Measurements from ENCODE around the gene TSPAN18.

Gene TSPAN18

DNA sequence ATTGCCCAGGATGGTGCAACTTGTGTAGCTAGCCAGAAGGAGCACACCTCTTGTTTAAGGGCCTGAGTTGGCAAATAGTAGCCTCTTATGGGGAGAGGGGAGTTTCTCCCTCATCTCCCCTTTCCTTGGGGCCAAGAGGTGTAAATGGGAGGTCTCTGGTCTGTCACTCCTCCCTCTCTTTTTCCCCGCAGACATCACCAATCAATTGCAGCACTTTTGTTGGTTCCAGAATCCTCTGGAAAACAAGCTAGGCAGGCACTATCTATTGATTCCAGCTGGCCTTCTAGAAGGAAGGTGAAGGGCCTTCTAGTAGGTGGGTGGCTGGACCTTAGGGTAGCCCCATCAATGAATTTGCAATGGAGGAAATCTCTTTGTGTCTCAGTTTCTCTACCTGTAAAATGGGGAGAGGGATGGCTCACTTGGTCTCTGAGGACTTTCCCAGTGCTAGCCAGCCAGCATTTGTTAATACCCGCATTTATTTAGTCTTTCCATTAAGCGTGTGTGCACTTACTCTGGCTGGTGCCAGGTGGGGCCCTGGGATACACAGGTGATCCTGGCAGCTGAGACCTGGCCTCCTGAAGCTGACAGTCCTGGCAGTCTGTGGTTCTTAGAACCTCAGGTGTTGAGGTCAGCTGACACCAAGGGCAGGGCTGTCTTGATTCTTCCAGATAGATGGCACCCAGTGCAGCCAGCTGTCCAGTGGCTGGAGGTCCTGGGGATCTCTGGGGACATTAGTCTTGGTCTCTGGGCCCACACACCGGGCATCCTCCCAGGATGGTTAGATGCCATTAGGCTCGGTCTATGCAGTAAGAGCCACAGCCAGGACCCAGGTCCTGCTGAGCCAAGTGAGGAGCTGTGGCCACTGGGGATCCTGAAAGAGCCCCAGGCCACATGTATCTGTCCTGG, 51.7 kb downstream of the TSPAN18 start:
- Histone ChIP-seq H3K9me3 (ENCODE audit: insufficient read depth, low read length) (no peaks in the 10 kb centered on the region), H3K4me3 (ENCODE audit: insufficient read length, low read depth) (no peak overlapping the region), H3K27me3 (ENCODE audit: insufficient read depth, insufficient read length) (no peaks in the 10 kb centered on the region), H3K9ac (ENCODE audit: insufficient read length, low read depth) (no peak overlapping the region), H3K4me1 (ENCODE audit: insufficient read depth, insufficient read length) (peaks cover 25% of the 10 kb centered on the region), H3K36me3 (ENCODE audit: insufficient read depth, insufficient read length, low read length) (peaks cover 29% of the 10 kb centered on the region)
- TF ChIP-seq SUZ12 (IDR thresholded peaks at IDR 0.05; ENCODE audit: extremely low read depth, insufficient read depth, insufficient read length) (no peak), YY1 (IDR thresholded peaks at IDR 0.05; ENCODE audit: insufficient read depth, insufficient read length) (no peak), ZNF274 (IDR thresholded peaks at IDR 0.05; ENCODE audit: low read depth, low read length) (no peak)
- no peak for DNase-seq (ENCODE audit: low read depth, low spot score)

DNA sequence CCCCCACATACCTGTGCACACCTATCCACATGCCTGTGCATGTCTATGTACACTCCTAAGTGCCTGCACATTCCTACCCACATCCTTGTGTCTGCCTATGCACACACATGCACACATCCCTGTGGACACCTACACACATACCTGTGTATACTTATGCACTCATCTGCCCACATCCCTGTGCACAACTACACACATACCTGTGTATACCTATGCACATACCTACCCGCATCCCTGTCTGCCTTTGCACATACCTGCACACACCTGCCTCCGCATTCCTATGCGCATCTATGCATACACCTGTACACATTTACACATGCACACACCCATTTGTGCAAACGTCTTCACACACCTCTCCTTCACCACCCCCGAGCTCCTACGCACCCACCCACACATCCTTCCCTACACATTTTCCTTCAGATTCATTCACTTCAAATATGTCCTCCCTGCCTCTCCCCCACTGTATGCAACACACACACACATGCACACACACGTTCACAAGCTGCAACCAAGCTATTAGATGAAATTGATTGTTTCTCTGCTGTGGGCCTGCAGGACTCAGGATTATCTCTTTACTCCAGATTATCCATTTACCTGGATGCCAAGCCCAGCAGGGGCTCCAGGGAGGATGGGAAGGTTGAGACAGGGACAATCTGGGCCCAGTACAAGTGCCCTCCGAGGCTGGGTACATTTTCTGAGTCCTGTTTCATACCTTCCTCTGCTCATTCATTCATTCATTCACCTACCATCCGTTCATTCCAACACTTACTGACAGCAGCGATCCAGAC, 53.2 kb downstream of the TSPAN18 start:
- H3K36me3 ChIP-seq (ENCODE audit: insufficient read depth, insufficient read length, low read length): peaks cover 32% of the 10 kb centered on the region
- H3K4me1 ChIP-seq (ENCODE audit: insufficient read depth, insufficient read length): peaks cover 21% of the 10 kb centered on the region
- DNase-seq (ENCODE audit: low read depth, low spot score): no peak
- TF ChIP-seq SUZ12 (IDR thresholded peaks at IDR 0.05; ENCODE audit: extremely low read depth, insufficient read depth, insufficient read length) (no peak), ZNF274 (IDR thresholded peaks at IDR 0.05; ENCODE audit: low read depth, low read length) (no peak), YY1 (IDR thresholded peaks at IDR 0.05; ENCODE audit: insufficient read depth, insufficient read length) (no peak)
- H3K9me3 ChIP-seq (ENCODE audit: insufficient read depth, low read length): no peaks in the 10 kb centered on the region
- H3K9ac ChIP-seq (ENCODE audit: insufficient read length, low read depth): no peak overlapping the region
- no peaks in the 10 kb centered on the region for H3K27me3 ChIP-seq (ENCODE audit: insufficient read depth, insufficient read length)
- H3K4me3 ChIP-seq (ENCODE audit: insufficient read length, low read depth): no peak overlapping the region

DNA sequence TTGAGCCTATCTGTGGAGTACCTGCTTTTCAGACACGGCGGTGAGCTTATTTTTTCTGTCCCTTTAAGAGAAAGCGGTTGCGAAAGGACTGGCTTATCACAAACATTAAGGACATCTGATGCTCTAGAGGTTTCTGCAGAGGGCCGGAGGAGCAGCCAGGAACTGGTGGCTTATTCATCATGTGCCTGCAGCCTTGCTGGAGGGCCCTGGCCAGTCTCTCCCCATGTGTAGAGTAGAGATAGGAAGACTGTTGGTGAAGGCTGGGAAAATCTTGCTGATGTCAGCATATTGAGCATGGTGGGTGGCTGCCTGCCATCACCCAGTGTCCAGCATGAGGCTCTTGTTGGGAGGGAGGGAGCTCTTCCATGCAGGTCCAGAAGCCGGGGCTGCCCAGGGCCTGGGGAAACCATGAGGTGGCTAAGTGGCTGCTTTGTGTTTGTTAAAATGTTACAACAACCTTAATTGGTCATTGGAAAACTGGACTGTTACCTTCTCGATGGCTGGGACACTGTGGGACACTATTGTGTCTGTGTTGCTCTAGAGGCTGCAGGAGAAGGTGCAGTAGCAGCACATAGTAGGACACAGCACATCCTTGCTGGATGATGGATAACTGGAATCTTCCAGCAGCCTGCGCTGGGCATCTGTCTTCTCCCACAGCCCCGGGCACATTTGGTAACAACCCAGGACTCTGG, 54.3 kb downstream of the TSPAN18 start:
- TF ChIP-seq YY1 (IDR thresholded peaks at IDR 0.05; ENCODE audit: insufficient read depth, insufficient read length) (no peak), ZNF274 (IDR thresholded peaks at IDR 0.05; ENCODE audit: low read depth, low read length) (no peak)
- DNase-seq (ENCODE audit: low read depth, low spot score): no peak
- Histone ChIP-seq H3K36me3 (ENCODE audit: insufficient read depth, insufficient read length, low read length) (peaks cover 28% of the 10 kb centered on the region), H3K9me3 (ENCODE audit: insufficient read depth, low read length) (no peaks in the 10 kb centered on the region), H3K4me1 (ENCODE audit: insufficient read depth, insufficient read length) (peaks cover 27% of the 10 kb centered on the region), H3K9ac (ENCODE audit: insufficient read length, low read depth) (no peak overlapping the region), H3K4me3 (ENCODE audit: insufficient read length, low read depth) (no peak overlapping the region), H3K27me3 (ENCODE audit: insufficient read depth, insufficient read length) (no peaks in the 10 kb centered on the region)

DNA sequence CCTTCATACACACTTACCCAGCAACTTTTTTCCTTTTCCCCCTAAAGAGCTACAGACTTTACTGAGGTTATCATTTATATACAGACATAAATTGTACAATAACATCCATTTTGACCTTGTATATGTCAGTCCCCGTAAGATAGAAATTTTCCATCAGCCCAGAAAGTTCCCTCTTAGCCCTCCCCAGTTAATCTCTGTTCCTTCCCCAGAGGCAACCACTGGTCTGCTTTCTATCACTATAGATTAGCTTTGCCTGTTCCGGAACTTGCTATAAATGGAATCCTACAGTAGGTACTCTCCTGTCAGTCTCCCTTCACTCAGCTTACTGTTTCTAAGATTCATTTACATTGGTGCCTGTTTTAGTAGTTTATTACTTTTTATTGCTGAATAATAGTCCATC, 54.9 kb downstream of the TSPAN18 start:
- no peak overlapping the region for H3K9ac ChIP-seq (ENCODE audit: insufficient read length, low read depth)
- no peak for TF ChIP-seq YY1 (IDR thresholded peaks at IDR 0.05; ENCODE audit: insufficient read depth, insufficient read length)
- TF ChIP-seq SUZ12 (IDR thresholded peaks at IDR 0.05; ENCODE audit: extremely low read depth, insufficient read depth, insufficient read length): no peak
- TF ChIP-seq ZNF274 (IDR thresholded peaks at IDR 0.05; ENCODE audit: low read depth, low read length): no peak
- H3K27me3 ChIP-seq (ENCODE audit: insufficient read depth, insufficient read length): no peaks in the 10 kb centered on the region
- no peak overlapping the region for H3K4me3 ChIP-seq (ENCODE audit: insufficient read length, low read depth)
- no peaks in the 10 kb centered on the region for H3K9me3 ChIP-seq (ENCODE audit: insufficient read depth, low read length)
- peaks cover 27% of the 10 kb centered on the region for H3K36me3 ChIP-seq (ENCODE audit: insufficient read depth, insufficient read length, low read length)
- DNase-seq (ENCODE audit: low read depth, low spot score): no peak
- H3K4me1 ChIP-seq (ENCODE audit: insufficient read depth, insufficient read length): peaks cover 28% of the 10 kb centered on the region

DNA sequence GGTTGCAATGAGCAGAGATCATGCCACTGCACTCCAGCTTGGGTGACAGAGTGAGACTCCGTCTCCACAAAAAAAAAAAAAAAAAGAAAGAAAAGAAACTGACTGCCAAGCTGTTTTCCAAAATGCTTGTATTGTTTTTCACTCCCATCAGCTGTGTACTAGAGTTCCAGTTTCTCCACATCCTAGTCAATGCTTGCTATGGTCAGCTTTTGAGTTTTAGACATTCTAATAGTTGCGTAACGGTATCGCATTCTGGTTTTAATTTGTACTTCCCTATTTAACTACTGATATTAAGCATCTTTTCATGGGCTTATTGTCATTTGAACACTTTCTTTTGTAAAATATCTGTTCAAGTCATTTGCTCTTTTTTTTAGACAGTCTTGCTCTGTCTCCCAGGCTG, 55.7 kb downstream of the TSPAN18 start:
- peaks cover 24% of the 10 kb centered on the region for H3K4me1 ChIP-seq (ENCODE audit: insufficient read depth, insufficient read length)
- no peak for DNase-seq (ENCODE audit: low read depth, low spot score)
- TF ChIP-seq SUZ12 (IDR thresholded peaks at IDR 0.05; ENCODE audit: extremely low read depth, insufficient read depth, insufficient read length): no peak
- TF ChIP-seq ZNF274 (IDR thresholded peaks at IDR 0.05; ENCODE audit: low read depth, low read length): no peak
- no peak for TF ChIP-seq YY1 (IDR thresholded peaks at IDR 0.05; ENCODE audit: insufficient read depth, insufficient read length)
- H3K4me3 ChIP-seq (ENCODE audit: insufficient read length, low read depth): no peak overlapping the region
- no peaks in the 10 kb centered on the region for H3K27me3 ChIP-seq (ENCODE audit: insufficient read depth, insufficient read length)
- H3K9ac ChIP-seq (ENCODE audit: insufficient read length, low read depth): no peak overlapping the region
- H3K36me3 ChIP-seq (ENCODE audit: insufficient read depth, insufficient read length, low read length): peaks cover 20% of the 10 kb centered on the region
- H3K9me3 ChIP-seq (ENCODE audit: insufficient read depth, low read length): no peaks in the 10 kb centered on the region

DNA sequence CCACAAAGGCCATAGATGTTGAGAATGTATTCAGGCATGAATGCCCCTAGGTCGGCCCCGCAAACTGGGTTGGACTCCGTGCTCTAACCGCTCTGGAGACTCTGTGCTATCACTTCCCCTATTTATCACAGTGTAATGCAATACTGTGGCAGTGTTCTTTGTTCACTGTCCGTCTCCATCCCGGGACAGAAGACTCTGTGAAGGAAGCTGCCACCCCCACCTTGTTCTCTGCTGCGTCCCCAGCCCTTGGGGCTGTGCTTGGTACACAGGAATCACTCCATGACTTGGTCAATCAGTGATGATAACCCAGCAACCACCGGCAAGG, 57.6 kb downstream of the TSPAN18 start:
- Histone ChIP-seq H3K4me1 (ENCODE audit: insufficient read depth, insufficient read length) (peaks cover 27% of the 10 kb centered on the region), H3K27me3 (ENCODE audit: insufficient read depth, insufficient read length) (no peaks in the 10 kb centered on the region), H3K9me3 (ENCODE audit: insufficient read depth, low read length) (no peaks in the 10 kb centered on the region), H3K36me3 (ENCODE audit: insufficient read depth, insufficient read length, low read length) (peaks cover 15% of the 10 kb centered on the region), H3K9ac (ENCODE audit: insufficient read length, low read depth) (no peak overlapping the region), H3K4me3 (ENCODE audit: insufficient read length, low read depth) (no peak overlapping the region)
- no peak for DNase-seq (ENCODE audit: low read depth, low spot score)
- TF ChIP-seq ZNF274 (IDR thresholded peaks at IDR 0.05; ENCODE audit: low read depth, low read length) (no peak), SUZ12 (IDR thresholded peaks at IDR 0.05; ENCODE audit: extremely low read depth, insufficient read depth, insufficient read length) (no peak), YY1 (IDR thresholded peaks at IDR 0.05; ENCODE audit: insufficient read depth, insufficient read length) (no peak)

DNA sequence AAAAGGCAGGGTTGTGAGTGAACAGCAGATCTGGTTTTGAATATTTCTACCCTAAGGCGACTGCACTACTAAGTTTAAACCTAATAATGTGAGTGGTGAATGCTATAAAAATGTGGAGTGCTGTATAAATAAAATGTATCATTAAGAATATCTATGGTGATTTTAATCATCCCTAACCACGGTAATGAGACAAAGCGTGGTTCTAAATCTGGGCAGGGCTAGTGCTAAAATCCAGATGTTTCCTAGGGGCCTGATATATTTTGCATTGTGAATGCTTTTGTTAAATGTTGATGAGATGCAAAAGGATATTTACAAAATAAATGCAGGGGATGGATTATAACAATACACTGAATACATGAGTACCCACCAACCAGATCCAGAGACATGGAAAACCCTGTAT, 58.1 kb downstream of the TSPAN18 start:
- H3K27me3 ChIP-seq (ENCODE audit: insufficient read depth, insufficient read length): no peaks in the 10 kb centered on the region
- H3K4me1 ChIP-seq (ENCODE audit: insufficient read depth, insufficient read length): peaks cover 24% of the 10 kb centered on the region
- no peak overlapping the region for H3K4me3 ChIP-seq (ENCODE audit: insufficient read length, low read depth)
- no peak overlapping the region for H3K9ac ChIP-seq (ENCODE audit: insufficient read length, low read depth)
- TF ChIP-seq SUZ12 (IDR thresholded peaks at IDR 0.05; ENCODE audit: extremely low read depth, insufficient read depth, insufficient read length) (no peak), ZNF274 (IDR thresholded peaks at IDR 0.05; ENCODE audit: low read depth, low read length) (no peak), YY1 (IDR thresholded peaks at IDR 0.05; ENCODE audit: insufficient read depth, insufficient read length) (no peak)
- peaks cover 11% of the 10 kb centered on the region for H3K36me3 ChIP-seq (ENCODE audit: insufficient read depth, insufficient read length, low read length)
- no peak for DNase-seq (ENCODE audit: low read depth, low spot score)
- H3K9me3 ChIP-seq (ENCODE audit: insufficient read depth, low read length): no peaks in the 10 kb centered on the region
